IPS-20b (cell line): Measurements from ENCODE around the gene NOTO.
A peak's percentile ranks its signal among the peaks of the same experiment; 100 is the strongest.

Experiments used
- H3K27ac ChIP-seq: one replicate; pipeline ENCODE4 v1.5.1; 2013; ENCODE audit warnings: low read length
- H3K27me3 ChIP-seq: 2 replicates; pipeline ENCODE4 v1.6.1; 2013; ENCODE audit warnings: mild to moderate bottlenecking, low read length, inconsistent platforms; ENCODE audit not compliant: insufficient read depth
- H3K36me3 ChIP-seq: 2 replicates; pipeline ENCODE4 v1.6.1; 2013; ENCODE audit warnings: low read depth, mild to moderate bottlenecking, inconsistent platforms, low read length, moderate library complexity; ENCODE audit not compliant: insufficient read depth
- H3K4me1 ChIP-seq: 2 replicates; pipeline ENCODE4 v1.6.1; 2013; ENCODE audit warnings: mild to moderate bottlenecking, control low read depth, inconsistent platforms, low read length, moderate library complexity; ENCODE audit not compliant: insufficient read depth
- H3K4me3 ChIP-seq: 2 replicates; pipeline ENCODE4 v1.5.1; 2013; ENCODE audit warnings: mild to moderate bottlenecking, low read length, inconsistent platforms
- H3K9ac ChIP-seq: 2 replicates; pipeline ENCODE4 v1.6.1; 2013; ENCODE audit warnings: low read depth, mild to moderate bottlenecking, inconsistent platforms, low read length, moderate library complexity
- H3K9me3 ChIP-seq: 2 replicates; pipeline ENCODE4 v1.6.1; 2013; ENCODE audit warnings: mild to moderate bottlenecking, low read depth, low read length, inconsistent platforms; ENCODE audit not compliant: insufficient read depth

NOTO gene

DNA sequence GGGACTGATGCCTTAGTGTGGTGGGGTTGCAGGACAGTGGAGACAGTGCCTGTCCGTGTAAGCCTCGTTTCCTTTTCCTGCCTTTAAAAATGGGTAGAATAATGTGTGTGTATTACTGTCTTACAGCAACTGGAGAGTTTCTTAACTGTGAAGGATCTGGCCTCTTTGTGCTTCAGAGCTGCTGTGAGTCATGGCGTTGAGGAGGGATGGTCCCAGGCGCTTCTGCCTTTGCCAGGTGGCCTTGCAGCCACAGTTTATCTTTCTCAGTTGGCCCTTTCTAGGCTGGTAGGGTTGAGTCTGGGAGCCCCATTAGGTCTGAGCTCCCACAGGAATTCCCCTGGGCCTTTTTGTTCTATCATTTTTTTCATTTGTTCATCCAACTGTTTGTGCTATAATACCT is 21.4 kb downstream of the NOTO start:
- no peak overlapping the region for H3K4me3 ChIP-seq
- no peaks in the 10 kb centered on the region for H3K9me3 ChIP-seq
- H3K4me1 ChIP-seq: no peaks in the 10 kb centered on the region
- no peak overlapping the region for H3K9ac ChIP-seq
- H3K36me3 ChIP-seq: peaks cover 79% of the 10 kb centered on the region
- H3K27ac ChIP-seq: no peak overlapping the region
- H3K27me3 ChIP-seq: no peaks in the 10 kb centered on the region

- Histone ChIP-seq H3K9me3 (no peaks in the 10 kb centered on the region), H3K27me3 (no peaks in the 10 kb centered on the region), H3K4me3 (no peak overlapping the region), H3K4me1 (no peaks in the 10 kb centered on the region), H3K9ac (no peak overlapping the region), H3K36me3 (peaks cover 63% of the 10 kb centered on the region), H3K27ac (no peak overlapping the region)
Measured at GRCh38 chr2:73225513-73226360, 23.4 kb downstream of the NOTO start.

DNA sequence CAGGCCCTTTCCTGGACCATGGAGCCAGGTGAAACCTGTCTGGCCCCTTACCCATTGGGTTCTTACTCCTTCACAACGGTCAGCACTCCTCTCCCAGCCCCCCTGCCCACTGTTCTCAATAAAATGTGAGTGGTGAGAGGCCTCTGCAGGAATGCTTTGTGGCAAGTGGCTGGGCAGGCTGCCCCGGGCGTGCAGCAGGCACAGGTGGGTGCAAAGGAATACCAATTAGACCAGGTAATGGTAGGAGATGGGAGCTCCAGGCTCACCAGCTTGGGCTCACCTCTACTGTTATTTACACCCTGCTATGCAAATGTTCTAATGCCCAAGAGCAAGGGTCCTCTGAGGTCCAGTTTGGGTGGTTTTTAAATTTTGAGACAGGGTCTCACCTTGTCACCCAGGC is 24.7 kb downstream of the NOTO start:
- no peak overlapping the region for H3K9ac ChIP-seq
- H3K4me1 ChIP-seq: no peaks in the 10 kb centered on the region
- H3K27me3 ChIP-seq: no peaks in the 10 kb centered on the region
- peaks cover 49% of the 10 kb centered on the region for H3K36me3 ChIP-seq
- no peaks in the 10 kb centered on the region for H3K9me3 ChIP-seq
- no peak overlapping the region for H3K27ac ChIP-seq
- H3K4me3 ChIP-seq: no peak overlapping the region

DNA sequence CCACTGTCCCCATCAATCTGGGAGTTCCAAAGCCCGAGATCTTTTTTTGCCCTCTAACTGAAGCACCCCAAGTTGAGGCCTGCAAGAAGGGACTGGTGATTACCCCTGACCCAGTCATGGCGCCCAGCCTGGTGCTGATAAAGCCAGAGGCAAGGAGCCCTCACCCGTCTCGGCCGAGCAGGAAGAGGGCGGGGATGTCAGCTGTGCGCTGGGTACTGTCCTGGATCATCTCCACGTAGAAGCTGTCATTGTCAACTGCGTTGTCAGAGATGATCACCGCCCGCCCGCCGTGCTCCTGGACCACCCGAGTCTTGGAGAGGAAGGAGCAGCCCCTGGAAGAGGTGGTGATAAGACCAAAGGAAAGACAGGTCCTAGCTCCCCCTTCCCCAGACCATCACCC is 26.3 kb downstream of the NOTO start:
- peaks cover 34% of the 10 kb centered on the region for H3K36me3 ChIP-seq
- H3K9me3 ChIP-seq: no peaks in the 10 kb centered on the region

GRCh38 chr2:73232403-73233153 is 30.2 kb downstream of the NOTO start:
- no peaks in the 10 kb centered on the region for H3K27me3 ChIP-seq
- H3K4me1 ChIP-seq: peaks cover 9% of the 10 kb centered on the region
- peak overlapping the region; percentile 23; the same call in 1 of the 2 replicates for H3K9ac ChIP-seq
- H3K4me3 ChIP-seq: peak overlapping the region; percentile 97
- peaks cover 12% of the 10 kb centered on the region; the same call in 1 of the 2 replicates for H3K36me3 ChIP-seq
- H3K27ac ChIP-seq: no peak overlapping the region
- H3K9me3 ChIP-seq: no peaks in the 10 kb centered on the region

More for the DNA sequence above, 26.3 kb downstream of the NOTO start:
- Histone ChIP-seq H3K4me1 (no peaks in the 10 kb centered on the region), H3K27ac (no peak overlapping the region), H3K4me3 (no peak overlapping the region), H3K27me3 (no peaks in the 10 kb centered on the region), H3K9ac (no peak overlapping the region)

GRCh38 chr2:73233154-73233931 is 31.0 kb downstream of the NOTO start, which contains the start of gene PRADC1:
Gene PRADC1, minus strand, starts transcription at chr2:73233239. Its CDS starts 79 bp downstream, at chr2:73233160.
- Histone ChIP-seq H3K4me1 (peaks cover 11% of the 10 kb centered on the region), H3K4me3 (peak within 1 kb of the TSS; percentile 97), H3K9me3 (no peaks in the 10 kb centered on the region), H3K36me3 (peaks cover 14% of the 10 kb centered on the region; the same call in 1 of the 2 replicates), H3K9ac (peak within 1 kb of the TSS; percentile 98; the same call in 1 of the 2 replicates), H3K27ac (no peak within 1 kb of the TSS), H3K27me3 (no peaks in the 10 kb centered on the region)

DNA sequence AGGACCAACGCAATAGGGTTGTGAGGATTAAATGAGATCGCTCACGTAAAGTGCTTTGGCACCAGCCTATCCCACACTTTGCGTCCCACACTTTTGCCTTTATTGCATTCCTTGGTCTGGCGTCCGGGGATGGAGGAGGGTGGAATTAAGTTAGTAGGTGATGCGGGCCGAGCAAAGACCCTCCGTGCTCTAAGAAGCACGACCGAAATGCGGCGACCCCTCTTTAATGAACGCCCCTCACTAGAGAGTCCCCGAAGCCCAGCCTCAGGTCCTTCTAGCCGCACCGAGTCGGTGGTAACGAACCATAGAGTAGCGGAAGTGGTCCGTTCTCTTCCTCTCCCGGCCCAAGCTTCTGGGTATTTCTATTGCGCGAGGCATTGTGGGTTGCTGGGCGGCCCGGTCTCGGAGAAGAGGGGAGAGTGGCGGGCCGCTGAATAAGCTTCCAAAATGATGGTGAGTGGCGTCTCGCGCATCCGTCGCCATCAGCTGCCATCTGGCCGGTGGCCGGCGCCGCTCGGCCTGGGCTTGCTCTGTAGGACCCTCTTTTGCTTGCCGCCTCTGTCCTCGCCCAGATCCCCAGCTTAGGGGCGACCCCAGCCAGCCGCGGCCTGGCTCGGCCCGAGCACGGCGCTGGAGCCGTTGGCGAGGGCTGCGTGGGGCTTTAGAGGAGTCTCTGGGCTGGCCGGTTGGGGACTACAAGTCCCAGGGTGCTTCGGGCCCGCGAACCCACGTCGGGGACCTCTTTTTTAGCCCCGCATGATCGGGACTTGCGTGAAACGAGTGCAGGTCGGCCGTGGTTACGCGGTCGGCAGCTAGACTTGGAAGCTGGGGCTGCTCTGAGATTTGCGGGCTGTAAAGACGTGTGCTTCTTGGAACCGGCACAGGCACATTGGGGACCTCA is 31.8 kb downstream of the NOTO start, which contains the start of gene CCT7:
Gene CCT7 (plus strand): TSS at position 377 of the 901 bp plus-strand sequence. CDS start 71 bp downstream, at position 448.
- Histone ChIP-seq H3K4me1 (peaks cover 19% of the 10 kb centered on the region), H3K9me3 (no peaks in the 10 kb centered on the region), H3K9ac (peak within 1 kb of the TSS; percentile 98), H3K4me3 (peak within 1 kb of the TSS; percentile 97), H3K27me3 (no peaks in the 10 kb centered on the region), H3K27ac (peak within 1 kb of the TSS; percentile 79), H3K36me3 (peaks cover 22% of the 10 kb centered on the region)

DNA sequence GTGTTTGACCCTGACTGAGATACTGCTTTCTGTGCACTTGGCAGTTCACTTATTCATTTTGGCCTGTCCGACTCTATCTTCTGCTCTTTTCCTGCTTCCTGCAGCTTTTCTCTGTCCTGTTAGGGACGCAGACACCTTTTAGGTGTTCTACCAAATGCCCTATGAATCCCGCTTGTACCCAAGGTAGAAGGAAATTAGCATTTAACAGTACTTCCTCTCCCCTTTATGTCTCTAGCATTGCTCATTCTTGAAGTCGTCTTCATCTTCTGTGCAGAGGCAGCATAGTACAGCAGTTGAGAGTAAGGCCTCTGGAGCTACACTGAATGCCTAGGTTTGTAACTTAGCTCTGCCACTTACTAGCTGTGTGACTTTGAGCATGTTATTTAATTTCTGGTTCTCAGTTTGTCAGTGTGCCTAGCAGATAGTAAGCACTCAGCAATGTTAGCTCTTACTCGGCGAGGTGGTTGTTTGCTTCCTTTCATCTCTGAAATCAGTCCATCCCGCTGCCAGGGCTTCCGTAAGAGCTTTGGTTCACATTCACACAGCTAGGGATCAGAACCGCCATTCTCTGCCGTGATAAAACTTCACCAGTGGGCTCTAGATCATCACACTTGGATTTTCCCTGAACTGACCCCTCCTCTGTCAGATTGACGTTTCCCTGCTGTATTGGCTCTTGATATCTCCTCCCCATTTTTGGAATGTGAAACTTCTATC is 33.1 kb downstream of the NOTO start:
- Histone ChIP-seq H3K27ac (no peak overlapping the region), H3K9ac (peak overlapping the region; percentile 98), H3K27me3 (no peaks in the 10 kb centered on the region), H3K4me1 (peaks cover 19% of the 10 kb centered on the region), H3K4me3 (peak overlapping the region; percentile 97), H3K36me3 (peaks cover 35% of the 10 kb centered on the region), H3K9me3 (no peaks in the 10 kb centered on the region)

DNA sequence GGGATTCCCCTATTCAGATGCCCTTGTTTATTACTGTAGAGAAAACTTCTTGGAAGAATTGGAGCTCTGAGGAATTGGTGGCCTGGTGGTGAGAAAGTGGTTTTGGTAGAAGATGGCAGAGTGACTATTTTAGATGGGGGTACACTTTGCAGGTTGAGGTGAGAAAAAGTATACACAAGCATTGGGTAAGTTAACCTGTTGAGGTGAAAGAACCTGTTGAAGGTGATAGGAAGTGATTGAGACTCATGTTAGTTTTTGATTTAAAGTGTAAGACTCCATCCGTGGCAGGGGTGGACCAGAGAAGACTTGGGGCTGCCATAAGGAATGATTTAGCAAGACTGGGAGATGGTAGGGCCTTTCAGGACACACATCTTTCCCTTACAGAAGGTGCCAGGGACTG is 34.8 kb downstream of the NOTO start:
- Histone ChIP-seq H3K9ac (no peak overlapping the region), H3K36me3 (peaks cover 52% of the 10 kb centered on the region), H3K4me1 (peaks cover 19% of the 10 kb centered on the region)

DNA sequence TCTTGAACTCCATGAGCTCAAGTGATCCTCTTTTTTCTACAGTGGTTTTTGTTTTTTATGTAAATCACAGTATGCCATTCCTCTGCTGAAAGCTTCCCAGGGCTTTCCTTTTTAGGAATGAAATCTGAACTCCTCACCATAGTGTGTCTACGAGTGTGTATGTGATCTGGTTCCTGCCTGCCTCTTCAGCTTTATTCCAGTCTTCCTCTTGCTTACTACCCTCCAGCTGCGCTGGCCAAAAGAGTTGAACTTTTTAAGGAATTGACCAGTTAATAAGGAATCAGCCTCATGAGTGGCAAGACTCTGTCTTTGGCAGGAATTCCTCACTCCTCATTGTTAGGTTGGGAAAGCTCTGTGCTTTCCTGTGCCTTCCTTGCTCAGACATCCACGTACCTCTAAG is 35.8 kb downstream of the NOTO start:
- H3K4me3 ChIP-seq: peak overlapping the region; percentile 45
- no peaks in the 10 kb centered on the region for H3K27me3 ChIP-seq
- peaks cover 19% of the 10 kb centered on the region for H3K4me1 ChIP-seq
- no peaks in the 10 kb centered on the region for H3K9me3 ChIP-seq
- peak overlapping the region; percentile 95 for H3K27ac ChIP-seq
- H3K36me3 ChIP-seq: peaks cover 61% of the 10 kb centered on the region
- H3K9ac ChIP-seq: peak overlapping the region; percentile 78; the same call in 1 of the 2 replicates

More for the DNA sequence above, 34.8 kb downstream of the NOTO start:
- no peaks in the 10 kb centered on the region for H3K27me3 ChIP-seq
- H3K4me3 ChIP-seq: no peak overlapping the region
- H3K27ac ChIP-seq: no peak overlapping the region
- no peaks in the 10 kb centered on the region for H3K9me3 ChIP-seq
